Fibroblast of lung (primary cell): ENCODE measurements around the gene MYO1E. TPM values are rescaled to one million over a fixed set of nuclear protein-coding genes. Genes with fewer than 3 reads are reported as not detected.

ENCODE experiments used
- DNase-seq, 2 donors: peaks; one replicate each; pipeline versions ENCODE4 v3.0.0 to v3.0.0-alpha.2; 2010; ENCODE audit warnings: low read depth in 2 of 2
- H2AFZ ChIP-seq: 2 replicates; pipeline ENCODE4 v1.5.1; 2012; ENCODE audit warnings: low read length, control low read depth, inconsistent platforms
- H3K27ac ChIP-seq: 2 replicates; pipeline ENCODE4 v1.5.1; 2011; ENCODE audit warnings: low read length, control low read depth; ENCODE audit not compliant: insufficient read depth
- H3K27me3 ChIP-seq: 2 replicates; pipeline ENCODE4 v1.5.1; 2011; ENCODE audit warnings: mild to moderate bottlenecking, low read length; ENCODE audit not compliant: control insufficient read depth, insufficient read depth
- H3K36me3 ChIP-seq: 2 replicates; pipeline ENCODE4 v1.5.1; 2011; ENCODE audit warnings: low read length; ENCODE audit not compliant: control insufficient read depth, insufficient read depth
- H3K4me1 ChIP-seq: 2 replicates; pipeline ENCODE4 v1.5.1; 2011; ENCODE audit warnings: low read length; ENCODE audit not compliant: control insufficient read depth, insufficient read depth; ENCODE audit errors: extremely low read depth
- H3K4me2 ChIP-seq: 2 replicates; pipeline ENCODE4 v1.5.1; 2011; ENCODE audit warnings: low read length, control low read depth; ENCODE audit not compliant: insufficient read depth; ENCODE audit errors: extremely low read depth
- H3K4me3 ChIP-seq, 4 experiments: fragments of 200-600 bp in 1 of 4; sonication (generic) in 1 of 4; replicated peaks in 1 of 4; 2 replicates each; pipeline ENCODE4 v1.5.1; 2011 to 2016; ENCODE audit warnings: low read length in 4 of 4, low read depth in 3 of 4, mild to moderate bottlenecking in 3 of 4, control low read depth in 2 of 4, inconsistent platforms in 1 of 4, mixed read lengths in 1 of 4; ENCODE audit not compliant: insufficient read depth in 1 of 4; ENCODE audit errors: control extremely low read depth in 1 of 4
- H3K79me2 ChIP-seq: 2 replicates; pipeline ENCODE4 v1.5.1; 2012; ENCODE audit warnings: mild to moderate bottlenecking, low read length, inconsistent platforms; ENCODE audit not compliant: control insufficient read depth, insufficient read depth
- H3K9ac ChIP-seq: 2 replicates; pipeline ENCODE4 v1.5.1; 2011; ENCODE audit warnings: mild to moderate bottlenecking, low read length, control low read depth; ENCODE audit not compliant: insufficient read depth
- H3K9me3 ChIP-seq: 2 replicates; pipeline ENCODE4 v1.5.1; 2012; ENCODE audit warnings: low read depth, low read length; ENCODE audit not compliant: control insufficient read depth, insufficient read depth
- H4K20me1 ChIP-seq: 2 replicates; pipeline ENCODE4 v1.5.1; 2011; ENCODE audit warnings: low read length; ENCODE audit not compliant: control insufficient read depth, insufficient read depth; ENCODE audit errors: extremely low read depth
- EZH2 ChIP-seq: IDR thresholded peaks from 2 replicates; pipeline ENCODE4 v1.5.1; 2012; ENCODE audit warnings: low read length, control low read depth, mild to moderate bottlenecking; ENCODE audit errors: missing control alignments
- polyA plus RNA-seq, 2 donors: library from polyadenylated mRNA; depleted of rRNA in 1 of 2; stranded (reverse) in 1 of 2; unstranded in 1 of 2; fragments of >200 nt; gene quantifications; 2 replicates each; pipeline ENCODE4 v1.2.1, GENCODE V29; 2011 to 2012; ENCODE audit warnings: missing spikeins in 1 of 2
- total RNA-seq: library from RNA; depleted of rRNA; stranded (reverse); fragments of >200 nt; gene quantifications from 2 replicates; pipeline ENCODE4 v1.2.1, GENCODE V29; 2014
- TF ChIP-seq, protein P1 (sequence below), 2 donors: IDR thresholded peaks in 1 of 2; conservative IDR thresholded peaks in 1 of 2; 1 replicate in 1 of 2; 2 replicates in 1 of 2; pipeline ENCODE4 v1.5.1; 2011 to 2012; ENCODE audit warnings: low read length in 2 of 2, control low read depth in 1 of 2, inconsistent platforms in 1 of 2, low read depth in 1 of 2, mild to moderate bottlenecking in 1 of 2

MYO1E gene
- total and polyA plus RNA-seq, 2 donors (not counting 1 experiment from before 2014, with no cell fraction given), result 27.6 to 84.0 TPM

DNA sequence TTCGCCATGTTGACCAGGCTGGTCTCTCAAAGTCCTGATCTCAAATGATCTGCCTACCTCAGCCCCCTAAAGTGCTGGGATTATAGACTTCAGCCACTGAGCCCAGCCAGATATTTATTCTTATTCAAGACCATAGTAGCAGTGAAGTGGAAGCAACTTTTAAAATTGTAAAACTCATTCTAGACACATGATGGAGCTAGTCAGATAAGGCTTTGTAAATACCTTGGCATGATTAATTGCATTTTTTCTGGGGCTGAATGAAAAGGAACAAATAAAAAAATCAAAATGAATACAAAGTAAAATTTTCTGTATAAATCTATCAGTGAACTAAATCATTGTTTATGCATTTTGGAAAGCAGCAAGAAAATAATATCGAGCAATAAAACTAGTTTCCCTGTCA lies 4.1 kb upstream of the MYO1E start:
- DNase-seq, result peak in 1 of 2 donors; percentile 31
- TF ChIP-seq EZH2, result no peak
- TF ChIP-seq, protein P1, sequence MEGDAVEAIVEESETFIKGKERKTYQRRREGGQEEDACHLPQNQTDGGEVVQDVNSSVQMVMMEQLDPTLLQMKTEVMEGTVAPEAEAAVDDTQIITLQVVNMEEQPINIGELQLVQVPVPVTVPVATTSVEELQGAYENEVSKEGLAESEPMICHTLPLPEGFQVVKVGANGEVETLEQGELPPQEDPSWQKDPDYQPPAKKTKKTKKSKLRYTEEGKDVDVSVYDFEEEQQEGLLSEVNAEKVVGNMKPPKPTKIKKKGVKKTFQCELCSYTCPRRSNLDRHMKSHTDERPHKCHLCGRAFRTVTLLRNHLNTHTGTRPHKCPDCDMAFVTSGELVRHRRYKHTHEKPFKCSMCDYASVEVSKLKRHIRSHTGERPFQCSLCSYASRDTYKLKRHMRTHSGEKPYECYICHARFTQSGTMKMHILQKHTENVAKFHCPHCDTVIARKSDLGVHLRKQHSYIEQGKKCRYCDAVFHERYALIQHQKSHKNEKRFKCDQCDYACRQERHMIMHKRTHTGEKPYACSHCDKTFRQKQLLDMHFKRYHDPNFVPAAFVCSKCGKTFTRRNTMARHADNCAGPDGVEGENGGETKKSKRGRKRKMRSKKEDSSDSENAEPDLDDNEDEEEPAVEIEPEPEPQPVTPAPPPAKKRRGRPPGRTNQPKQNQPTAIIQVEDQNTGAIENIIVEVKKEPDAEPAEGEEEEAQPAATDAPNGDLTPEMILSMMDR (conservative IDR thresholded peaks at IDR 0.05 in 1 of 2, IDR thresholded peaks at IDR 0.05 in 1 of 2; ENCODE audit: low read depth in 1 of 2, low read length in 2 of 2), result no peak

DNA sequence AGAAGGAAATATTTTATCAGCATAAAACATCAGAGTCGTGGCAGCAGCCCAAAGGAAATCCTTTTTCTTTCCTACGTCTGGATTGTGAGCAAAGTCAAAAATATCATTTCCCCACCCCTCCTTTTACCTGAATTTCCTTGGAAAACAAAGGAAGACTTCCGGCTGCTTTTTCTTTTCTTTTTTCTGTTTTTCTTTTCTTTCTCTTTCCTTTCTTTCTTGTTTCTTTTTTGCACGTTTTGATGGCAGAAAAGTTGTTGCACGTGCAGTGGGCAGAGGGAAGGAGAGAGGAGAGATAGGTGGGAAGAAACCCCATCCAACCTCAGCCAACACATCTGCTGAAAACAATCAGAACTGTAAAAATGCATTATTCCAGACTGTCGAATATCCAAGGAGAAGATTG lies 544 bp upstream of the MYO1E start:
- peak overlapping the region; percentile 83 for H3K27ac ChIP-seq
- H3K36me3 ChIP-seq, result no peaks in the 10 kb centered on the region
- H3K9ac ChIP-seq, result no peak overlapping the region
- TF ChIP-seq, protein P1 (conservative IDR thresholded peaks at IDR 0.05 in 1 of 2, IDR thresholded peaks at IDR 0.05 in 1 of 2; ENCODE audit: low read depth in 1 of 2, low read length in 2 of 2), result no peak
- no peak for TF ChIP-seq EZH2
- no peaks in the 10 kb centered on the region for H3K9me3 ChIP-seq
- peak overlapping the region; percentile 60 for H3K4me2 ChIP-seq
- H4K20me1 ChIP-seq, result no peaks in the 10 kb centered on the region
- peak overlapping the region; percentile 73 to 93 (median 78) for H3K4me3 ChIP-seq
- DNase-seq, result no peak
- peaks cover 3% of the 10 kb centered on the region for H3K4me1 ChIP-seq
- H2AFZ ChIP-seq, result peak overlapping the region; percentile 78
- H3K27me3 ChIP-seq, result no peaks in the 10 kb centered on the region
- peaks cover 40% of the 10 kb centered on the region for H3K79me2 ChIP-seq

More for the DNA sequence above, 4.1 kb upstream of the MYO1E start:
- H3K4me2 ChIP-seq, result no peak overlapping the region
- H3K36me3 ChIP-seq, result no peaks in the 10 kb centered on the region
- no peaks in the 10 kb centered on the region for H3K27me3 ChIP-seq
- H3K27ac ChIP-seq, result no peak overlapping the region
- H4K20me1 ChIP-seq, result no peaks in the 10 kb centered on the region
- no peaks in the 10 kb centered on the region for H3K9me3 ChIP-seq
- H3K4me3 ChIP-seq, result no peak overlapping the region
- peaks cover 6% of the 10 kb centered on the region for H3K4me1 ChIP-seq
- H2AFZ ChIP-seq, result no peak overlapping the region
- H3K9ac ChIP-seq, result no peak overlapping the region
- peaks cover 7% of the 10 kb centered on the region for H3K79me2 ChIP-seq

DNA sequence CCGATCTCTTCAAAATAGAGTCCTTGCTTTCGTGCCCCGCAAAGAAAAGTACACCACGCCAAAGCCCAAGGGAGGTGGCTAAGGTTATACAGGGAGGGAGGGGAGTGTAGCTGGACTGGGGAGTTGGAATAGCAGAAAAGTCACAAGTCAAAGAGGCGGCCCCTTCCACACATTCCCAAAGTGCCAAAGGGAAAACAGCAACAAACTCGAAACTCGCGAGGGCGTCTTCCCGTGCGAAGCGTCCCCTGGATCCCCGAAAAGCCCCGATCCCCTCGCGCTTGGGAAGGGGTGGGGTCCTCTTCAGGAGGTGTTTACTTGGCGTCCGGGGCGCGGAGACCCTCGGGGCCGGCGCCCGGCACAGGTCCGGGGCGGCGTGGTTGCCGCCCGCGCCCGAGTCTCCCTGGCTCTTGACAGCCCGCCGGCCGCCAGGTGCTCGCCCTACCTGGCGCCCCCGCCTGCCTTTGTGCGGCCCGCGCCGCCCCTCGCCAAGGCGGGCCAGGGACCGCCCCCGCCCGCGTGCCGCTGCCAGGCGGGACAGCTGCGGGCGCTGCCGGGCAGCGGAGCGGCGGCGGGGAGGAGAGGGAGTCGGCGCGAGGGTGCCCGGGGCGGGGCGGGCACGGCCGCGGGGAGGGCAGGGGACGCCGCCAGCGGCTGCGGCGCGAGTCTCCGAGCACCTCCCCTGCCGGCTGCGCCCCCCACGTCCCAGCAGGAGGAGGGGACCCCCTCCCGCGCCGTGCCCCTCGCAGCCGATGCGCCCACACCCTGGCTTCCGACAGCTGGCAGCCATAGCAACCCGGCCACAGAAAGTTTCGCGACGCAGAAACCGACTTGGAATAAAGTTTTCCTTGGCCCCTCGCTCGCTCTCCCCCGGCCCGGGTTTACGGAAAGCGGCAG lies 966 bp downstream of the MYO1E start:
- no peak for DNase-seq

More for the DNA sequence above, 966 bp downstream of the MYO1E start:
- no peak for TF ChIP-seq EZH2
- TF ChIP-seq, protein P1 (conservative IDR thresholded peaks at IDR 0.05 in 1 of 2, IDR thresholded peaks at IDR 0.05 in 1 of 2; ENCODE audit: low read depth in 1 of 2, low read length in 2 of 2), result no peak
- H3K4me3 ChIP-seq, result peak overlapping the region; percentile 73 to 93 (median 78)
- no peaks in the 10 kb centered on the region for H3K9me3 ChIP-seq
- peak overlapping the region; percentile 66 for H2AFZ ChIP-seq
- H3K4me2 ChIP-seq, result peak overlapping the region; percentile 90
- peaks cover 8% of the 10 kb centered on the region for H3K4me1 ChIP-seq
- H3K9ac ChIP-seq, result peak overlapping the region; percentile 81
- no peaks in the 10 kb centered on the region for H4K20me1 ChIP-seq
- peak overlapping the region; percentile 83 for H3K27ac ChIP-seq
- H3K27me3 ChIP-seq, result no peaks in the 10 kb centered on the region
- peaks cover 52% of the 10 kb centered on the region for H3K79me2 ChIP-seq
- H3K36me3 ChIP-seq, result no peaks in the 10 kb centered on the region
